CD8-positive, alpha-beta memory T cell (primary cell): Measurements from ENCODE around the gene BMPR1B. TPM values are rescaled to one million over a fixed set of nuclear protein-coding genes. Genes with fewer than 3 reads are reported as not detected.

ENCODE experiments used
- CTCF ChIA-PET: fragments of 350-600 bp; sonication (Branson Sonifier 250); formaldehyde crosslinking; loops from one replicate; lab custom pipeline; 2021; ENCODE audit warnings: antibody characterized with exemption; lab: Charles Lee
- POLR2A ChIA-PET: fragments of 350-600 bp; sonication (Branson Sonifier 250); formaldehyde crosslinking; loops from one replicate; lab custom pipeline; 2021; ENCODE audit warnings: antibody characterized with exemption; lab: Charles Lee
- DNase-seq, 5 donors: peaks; one replicate each; pipeline versions ENCODE4 v3.0.0 to v3.0.0-alpha.2; 2020 to 2022; ENCODE audit warnings: mixed read lengths in 1 of 5
- H3K27ac ChIP-seq: one replicate; pipeline ENCODE4 v1.7.0; 2013; ENCODE audit warnings: low read depth, mild to moderate bottlenecking, low read length, moderate library complexity
- H3K27me3 ChIP-seq: 2 replicates; pipeline ENCODE4 v1.7.0; 2013; ENCODE audit warnings: low read length, mild to moderate bottlenecking; ENCODE audit not compliant: insufficient read depth, poor library complexity, severe bottlenecking
- H3K36me3 ChIP-seq: 2 replicates; pipeline ENCODE4 v1.7.0; 2013; ENCODE audit warnings: mild to moderate bottlenecking, low read length, moderate library complexity; ENCODE audit not compliant: insufficient read depth
- H3K4me1 ChIP-seq: 2 replicates; pipeline ENCODE4 v1.7.0; 2013; ENCODE audit warnings: mild to moderate bottlenecking, low read length, moderate library complexity; ENCODE audit not compliant: insufficient read depth
- H3K4me3 ChIP-seq: 2 replicates; pipeline ENCODE4 v1.7.0; 2013; ENCODE audit warnings: mild to moderate bottlenecking, low read length
- H3K9me3 ChIP-seq: 2 replicates; pipeline ENCODE4 v1.7.0; 2013; ENCODE audit warnings: mild to moderate bottlenecking, low read length
- H3K27ac Mint-ChIP-seq, 8 donors: one replicate each; pipeline ENCODE4 v1.8.0; 2020 to 2021; ENCODE audit warnings: mixed read lengths in 8 of 8, mild to moderate bottlenecking in 6 of 8, inconsistent platforms in 3 of 8, moderate library complexity in 3 of 8
- H3K27me3 Mint-ChIP-seq, 2 donors: one replicate each; pipeline ENCODE4 v1.8.0; 2020 to 2021; ENCODE audit warnings: mixed read lengths in 2 of 2, mild to moderate bottlenecking in 1 of 2, moderate library complexity in 1 of 2
- H3K36me3 Mint-ChIP-seq, 3 donors: one replicate each; pipeline ENCODE4 v1.8.0; 2020 to 2021; ENCODE audit warnings: mixed read lengths in 3 of 3, inconsistent platforms in 1 of 3, mild to moderate bottlenecking in 1 of 3
- H3K4me1 Mint-ChIP-seq, 3 donors: one replicate each; pipeline ENCODE4 v1.8.0; 2020 to 2021; ENCODE audit warnings: mixed read lengths in 3 of 3, inconsistent platforms in 1 of 3, mild to moderate bottlenecking in 1 of 3
- H3K4me3 Mint-ChIP-seq, 7 donors: one replicate each; pipeline ENCODE4 v1.8.0; 2020 to 2021; ENCODE audit warnings: mixed read lengths in 7 of 7, mild to moderate bottlenecking in 6 of 7, moderate library complexity in 4 of 7, inconsistent platforms in 2 of 7
- H3K9me3 Mint-ChIP-seq, 5 donors: one replicate each; pipeline ENCODE4 v1.8.0; 2020 to 2022; ENCODE audit warnings: mixed read lengths in 5 of 5, mild to moderate bottlenecking in 3 of 5, moderate library complexity in 2 of 5, inconsistent platforms in 1 of 5
- polyA plus RNA-seq: library from polyadenylated mRNA; unstranded; fragments of 300-500 nt; fragmentation: Illumina TruSeq; gene quantifications from one replicate; pipeline ENCODE4 v1.2.3, GENCODE V29; 2021
- total RNA-seq, 2 experiments: library from RNA; stranded (reverse); gene quantifications; one replicate each; pipeline ENCODE4 v1.2.3, GENCODE V29; 2021

BMPR1B gene
- total and polyA plus RNA-seq, 3 experiments from 2014 or later = 0.14 TPM; not detected in 2

DNA sequence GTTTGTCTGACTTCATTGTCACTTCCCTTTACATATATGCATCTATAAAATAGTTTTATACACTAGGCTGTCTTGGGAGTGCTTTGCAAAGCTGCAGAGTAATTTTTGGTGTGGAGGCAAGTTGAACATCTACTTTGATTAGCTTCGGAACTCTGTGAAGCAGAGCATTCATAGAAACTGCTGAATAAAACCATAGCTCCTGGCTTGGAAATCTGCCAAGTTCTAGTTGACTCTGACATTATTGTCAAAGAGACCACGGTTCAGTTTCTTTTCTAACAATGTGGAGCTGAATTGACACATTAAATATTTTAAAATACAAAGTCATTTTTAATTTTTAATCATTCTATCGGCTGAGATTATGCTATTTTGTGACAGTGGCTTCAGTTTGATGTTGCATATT is 335.0 kb downstream of the BMPR1B start:
- CTCF ChIA-PET = no interaction called here
- H3K4me1 ChIP-seq = no peaks in the 10 kb centered on the region
- no peaks in the 10 kb centered on the region for H3K4me1 Mint-ChIP-seq
- peaks cover 0 to 2% (median 0%) of the 10 kb centered on the region in 5 donors for H3K9me3 Mint-ChIP-seq
- no peak overlapping the region for H3K27ac Mint-ChIP-seq
- no peaks in the 10 kb centered on the region for H3K36me3 ChIP-seq
- no peaks in the 10 kb centered on the region for H3K27me3 Mint-ChIP-seq
- no peaks in the 10 kb centered on the region for H3K9me3 ChIP-seq
- H3K36me3 Mint-ChIP-seq = no peaks in the 10 kb centered on the region
- no peak for DNase-seq
- no peak overlapping the region for H3K27ac ChIP-seq
- POLR2A ChIA-PET = no interaction called here
- no peaks in the 10 kb centered on the region for H3K27me3 ChIP-seq
- no peak overlapping the region for H3K4me3 ChIP-seq
- H3K4me3 Mint-ChIP-seq = no peak overlapping the region

DNA sequence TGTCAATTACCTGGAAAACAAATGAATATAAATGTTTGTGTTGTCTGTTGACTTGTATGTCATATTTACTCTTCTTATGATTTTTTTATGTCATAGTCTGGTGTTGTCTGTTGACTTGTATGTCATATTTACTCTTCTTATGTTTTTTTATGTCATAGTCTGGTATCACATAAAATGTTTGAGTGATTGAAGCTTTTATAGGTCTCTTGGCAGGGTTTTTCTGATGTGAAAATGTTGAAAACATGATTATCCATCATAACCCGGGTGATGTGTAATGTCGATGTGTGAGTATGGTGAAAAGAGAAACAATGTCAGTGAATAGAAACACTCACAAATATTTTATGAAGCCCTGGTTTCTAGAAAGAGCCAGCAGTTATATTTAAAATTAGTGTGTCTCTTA is 335.7 kb downstream of the BMPR1B start:
- POLR2A ChIA-PET = no interaction called here
- no peak overlapping the region for H3K4me3 Mint-ChIP-seq
- no peak overlapping the region for H3K27ac Mint-ChIP-seq
- CTCF ChIA-PET = no interaction called here
- H3K36me3 Mint-ChIP-seq = no peaks in the 10 kb centered on the region
- Histone ChIP-seq H3K4me3 (no peak overlapping the region), H3K27me3 (no peaks in the 10 kb centered on the region), H3K9me3 (no peaks in the 10 kb centered on the region), H3K27ac (no peak overlapping the region), H3K36me3 (no peaks in the 10 kb centered on the region), H3K4me1 (no peaks in the 10 kb centered on the region)
- H3K9me3 Mint-ChIP-seq = peaks cover 0 to 2% (median 0%) of the 10 kb centered on the region in 5 donors
- H3K27me3 Mint-ChIP-seq = no peaks in the 10 kb centered on the region
- H3K4me1 Mint-ChIP-seq = no peaks in the 10 kb centered on the region
- DNase-seq = no peak

GRCh38 chr4:95093936-95094929 is 336.5 kb downstream of the BMPR1B start:
- Mint-ChIP-seq H3K27me3 (no peaks in the 10 kb centered on the region), H3K9me3 (peaks cover 0 to 2% (median 0%) of the 10 kb centered on the region in 5 donors), H3K36me3 (no peaks in the 10 kb centered on the region), H3K27ac (no peak overlapping the region), H3K4me3 (no peak overlapping the region), H3K4me1 (no peaks in the 10 kb centered on the region)
- Histone ChIP-seq H3K9me3 (no peaks in the 10 kb centered on the region), H3K4me3 (no peak overlapping the region), H3K4me1 (no peaks in the 10 kb centered on the region), H3K27me3 (no peaks in the 10 kb centered on the region), H3K27ac (no peak overlapping the region), H3K36me3 (no peaks in the 10 kb centered on the region)
- ChIA-PET CTCF (no interaction called here), POLR2A (no interaction called here)
- DNase-seq = no peak

GRCh38 chr4:95095348-95095974 is 337.7 kb downstream of the BMPR1B start:
- H3K36me3 Mint-ChIP-seq = no peaks in the 10 kb centered on the region
- peaks cover 0 to 3% (median 0%) of the 10 kb centered on the region in 5 donors for H3K9me3 Mint-ChIP-seq
- no peak for DNase-seq
- POLR2A ChIA-PET = no interaction called here
- CTCF ChIA-PET = no interaction called here
- H3K27ac ChIP-seq = no peak overlapping the region
- no peak overlapping the region for H3K27ac Mint-ChIP-seq
- no peaks in the 10 kb centered on the region for H3K27me3 Mint-ChIP-seq
- H3K4me3 ChIP-seq = no peak overlapping the region
- no peaks in the 10 kb centered on the region for H3K4me1 Mint-ChIP-seq
- H3K4me3 Mint-ChIP-seq = no peak overlapping the region
- H3K9me3 ChIP-seq = no peaks in the 10 kb centered on the region
- no peaks in the 10 kb centered on the region for H3K36me3 ChIP-seq
- H3K4me1 ChIP-seq = no peaks in the 10 kb centered on the region
- H3K27me3 ChIP-seq = no peaks in the 10 kb centered on the region

DNA sequence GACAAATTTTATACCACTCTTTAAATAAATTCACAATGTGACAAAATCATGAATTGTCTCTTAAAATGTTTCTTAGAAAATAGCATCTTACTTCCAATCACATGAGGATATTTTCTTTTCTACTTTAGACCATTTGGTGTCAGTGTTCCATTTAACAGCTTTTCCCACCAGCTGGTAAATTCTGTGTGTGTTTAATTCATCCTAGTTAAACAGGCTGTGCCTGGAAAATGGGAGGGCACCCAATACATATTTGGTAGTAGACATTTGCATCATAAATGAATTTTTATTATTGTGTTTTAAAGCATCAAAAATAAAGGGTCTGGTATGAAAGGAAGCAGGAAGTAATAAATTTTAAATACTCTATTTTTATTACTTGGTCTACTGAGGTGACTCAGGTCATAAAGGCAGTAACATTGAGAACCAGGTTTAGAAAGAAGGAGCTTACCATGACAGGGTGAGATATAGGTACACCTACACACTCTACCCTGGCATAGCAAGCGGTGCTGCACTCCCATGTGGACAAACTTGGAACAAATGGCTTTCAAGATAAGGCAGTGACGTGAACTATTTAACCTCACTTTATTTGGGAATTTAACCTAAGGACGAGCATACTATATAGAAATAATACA is 344.5 kb downstream of the BMPR1B start:
- no peaks in the 10 kb centered on the region for H3K36me3 Mint-ChIP-seq
- CTCF ChIA-PET = no interaction called here
- H3K27ac Mint-ChIP-seq = no peak overlapping the region
- no peaks in the 10 kb centered on the region for H3K4me1 Mint-ChIP-seq
- H3K9me3 Mint-ChIP-seq = peaks cover 0 to 5% (median 0%) of the 10 kb centered on the region in 5 donors
- no peak overlapping the region for H3K4me3 ChIP-seq
- peaks cover 0 to 7% of the 10 kb centered on the region in 2 donors for H3K27me3 Mint-ChIP-seq
- no peaks in the 10 kb centered on the region for H3K9me3 ChIP-seq
- POLR2A ChIA-PET = no interaction called here
- no peak overlapping the region for H3K4me3 Mint-ChIP-seq
- H3K27me3 ChIP-seq = no peaks in the 10 kb centered on the region
- no peaks in the 10 kb centered on the region for H3K36me3 ChIP-seq
- no peak for DNase-seq
- H3K4me1 ChIP-seq = no peaks in the 10 kb centered on the region
- no peak overlapping the region for H3K27ac ChIP-seq

GRCh38 chr4:95105112-95105511 is 347.4 kb downstream of the BMPR1B start:
- no peak overlapping the region for H3K4me3 ChIP-seq
- H3K9me3 Mint-ChIP-seq = peaks cover 0 to 5% (median 0%) of the 10 kb centered on the region in 5 donors
- no peaks in the 10 kb centered on the region for H3K36me3 ChIP-seq
- no peaks in the 10 kb centered on the region for H3K4me1 ChIP-seq
- H3K27ac ChIP-seq = no peak overlapping the region
- CTCF ChIA-PET = interaction anchor here (0.9 kb wide), 1 partner anchor 51 kb away, joined by 3 read pairs; no protein-coding TSS in a partner anchor
- H3K36me3 Mint-ChIP-seq = no peaks in the 10 kb centered on the region
- H3K9me3 ChIP-seq = no peaks in the 10 kb centered on the region
- H3K27me3 Mint-ChIP-seq = peaks cover 0 to 7% of the 10 kb centered on the region in 2 donors
- no peaks in the 10 kb centered on the region for H3K27me3 ChIP-seq
- POLR2A ChIA-PET = no interaction called here
- no peak overlapping the region for H3K4me3 Mint-ChIP-seq
- DNase-seq = no peak
- H3K4me1 Mint-ChIP-seq = no peaks in the 10 kb centered on the region
- H3K27ac Mint-ChIP-seq = no peak overlapping the region

- H3K4me3 ChIP-seq = no peak overlapping the region
- H3K9me3 Mint-ChIP-seq = no peaks in the 10 kb centered on the region
- H3K36me3 ChIP-seq = no peaks in the 10 kb centered on the region
- H3K27ac Mint-ChIP-seq = no peak overlapping the region
- H3K9me3 ChIP-seq = no peaks in the 10 kb centered on the region
- peaks cover 0 to 7% of the 10 kb centered on the region in 2 donors for H3K27me3 Mint-ChIP-seq
- no peaks in the 10 kb centered on the region for H3K4me1 Mint-ChIP-seq
- H3K27ac ChIP-seq = no peak overlapping the region
- no peaks in the 10 kb centered on the region for H3K27me3 ChIP-seq
- no peak for DNase-seq
- CTCF ChIA-PET = no interaction called here
- H3K36me3 Mint-ChIP-seq = no peaks in the 10 kb centered on the region
- no peaks in the 10 kb centered on the region for H3K4me1 ChIP-seq
- POLR2A ChIA-PET = no interaction called here
- no peak overlapping the region for H3K4me3 Mint-ChIP-seq
Measured at GRCh38 chr4:95105983-95106382, 348.2 kb downstream of the BMPR1B start.
